Spleen (tissue), 7 donors: ENCODE results near the gene TBC1D10B.

Source experiments
- POLR2A ChIP-seq, 3 donors: fragments of 450-650 bp; IDR thresholded peaks; one replicate each; pipeline ENCODE4 v1.5.1; 2017; ENCODE audit warnings: antibody characterized with exemption in 3 of 3, mild to moderate bottlenecking in 1 of 3
- TF ChIP-seq, protein P1 (sequence below), 11 experiments: fragments of 200-600 bp in 7 of 11; fragments of 450-650 bp in 4 of 11; sonication (generic) in 4 of 11; IDR thresholded peaks in 8 of 11; conservative IDR thresholded peaks in 3 of 11; 1 replicate in 7 of 11; 2 replicates in 4 of 11; pipeline versions ENCODE4 v1.4.0 to v1.8.0; 2016 to 2021; ENCODE audit warnings: antibody characterized with exemption in 11 of 11, inconsistent platforms in 4 of 11, mild to moderate bottlenecking in 1 of 11
- donor health status: DM: no; HTN: no; CAD: no; lungs with moderate emphysema.
- donor health status: DM: no; HTN: no; CAD: no.
- donor health status: DM: no; HTN: no; CAD: no.

DNA sequence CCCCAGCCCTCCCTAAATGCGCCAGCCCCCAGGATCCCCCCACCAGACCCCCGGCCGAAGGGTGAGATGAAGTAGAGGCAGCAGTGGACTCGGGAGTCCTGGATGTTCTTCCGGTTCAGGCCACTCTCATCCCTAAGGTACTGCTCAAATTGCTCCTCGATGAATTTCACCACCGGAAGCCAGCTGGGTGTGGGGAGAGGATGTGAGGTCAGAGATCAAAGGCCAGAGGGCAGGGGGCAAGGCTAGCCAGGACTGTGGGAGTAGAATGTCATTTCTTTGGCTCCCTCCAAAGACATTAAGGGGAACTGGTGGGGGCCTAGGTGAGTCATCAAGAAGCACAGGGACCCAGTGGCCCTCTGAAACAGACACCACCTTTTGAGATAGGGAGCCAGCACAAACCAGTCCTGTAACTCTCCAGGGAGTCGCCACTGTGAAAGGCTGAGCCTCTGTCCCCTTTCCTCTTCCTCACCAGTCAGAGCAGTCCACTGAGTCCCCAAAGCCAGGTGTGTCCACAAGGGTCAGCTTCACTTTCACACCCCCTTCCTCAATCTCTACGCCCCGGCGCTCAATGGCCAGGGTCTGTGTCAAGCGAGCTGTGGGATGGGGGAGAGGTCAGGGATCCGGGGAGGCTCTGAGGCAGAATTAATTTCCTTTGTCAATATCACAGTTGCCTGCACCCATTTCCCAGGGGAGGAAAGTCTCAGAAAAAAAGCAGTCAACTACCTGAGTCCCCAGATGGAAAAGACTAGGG, 11.2 kb upstream of the TBC1D10B start:
- TF ChIP-seq, protein P1, sequence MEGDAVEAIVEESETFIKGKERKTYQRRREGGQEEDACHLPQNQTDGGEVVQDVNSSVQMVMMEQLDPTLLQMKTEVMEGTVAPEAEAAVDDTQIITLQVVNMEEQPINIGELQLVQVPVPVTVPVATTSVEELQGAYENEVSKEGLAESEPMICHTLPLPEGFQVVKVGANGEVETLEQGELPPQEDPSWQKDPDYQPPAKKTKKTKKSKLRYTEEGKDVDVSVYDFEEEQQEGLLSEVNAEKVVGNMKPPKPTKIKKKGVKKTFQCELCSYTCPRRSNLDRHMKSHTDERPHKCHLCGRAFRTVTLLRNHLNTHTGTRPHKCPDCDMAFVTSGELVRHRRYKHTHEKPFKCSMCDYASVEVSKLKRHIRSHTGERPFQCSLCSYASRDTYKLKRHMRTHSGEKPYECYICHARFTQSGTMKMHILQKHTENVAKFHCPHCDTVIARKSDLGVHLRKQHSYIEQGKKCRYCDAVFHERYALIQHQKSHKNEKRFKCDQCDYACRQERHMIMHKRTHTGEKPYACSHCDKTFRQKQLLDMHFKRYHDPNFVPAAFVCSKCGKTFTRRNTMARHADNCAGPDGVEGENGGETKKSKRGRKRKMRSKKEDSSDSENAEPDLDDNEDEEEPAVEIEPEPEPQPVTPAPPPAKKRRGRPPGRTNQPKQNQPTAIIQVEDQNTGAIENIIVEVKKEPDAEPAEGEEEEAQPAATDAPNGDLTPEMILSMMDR (IDR thresholded peaks at IDR 0.05 in 8 of 11, conservative IDR thresholded peaks at IDR 0.05 in 3 of 11) = no peak
- TF ChIP-seq POLR2A (IDR thresholded peaks at IDR 0.05) = no peak
